ENCODE results near the gene SCML2.
"Not testable (repeated sequence)": the region's sequence is repeated elsewhere in the genome, so short reads cannot be mapped to it uniquely, and the experiment has no call there.

SCML2 gene

GRCh38 chrX:18271309-18271708 is 83.2 kb downstream of the SCML2 start:
- DNase-seq = no peak

DNA sequence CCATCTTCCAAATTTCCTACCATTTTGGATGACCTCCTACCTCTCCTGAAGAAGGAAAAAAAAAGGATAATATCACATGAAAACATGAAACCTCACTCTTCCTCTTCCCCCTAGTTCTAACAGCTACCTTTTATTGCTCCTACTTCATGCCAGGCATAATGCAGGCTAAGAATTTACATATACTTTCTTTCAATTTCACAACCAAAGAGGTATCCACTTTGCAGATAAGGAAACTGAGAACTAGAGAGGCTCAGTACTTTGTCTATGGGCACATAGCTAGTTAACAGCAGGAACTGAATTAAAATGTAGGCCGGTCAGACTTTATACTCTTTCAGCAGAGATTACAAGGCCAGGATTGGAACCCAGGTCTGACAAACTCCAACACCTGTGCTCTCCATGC is 99.4 kb downstream of the SCML2 start:
- no peak for DNase-seq

- DNase-seq = no peak
These were observed 101.7 kb downstream of the SCML2 start for GRCh38 chrX:18252644-18253359.

GRCh38 chrX:18229646-18230045 is 124.8 kb downstream of the SCML2 start:
- DNase-seq = not testable (repeated sequence)

DNA sequence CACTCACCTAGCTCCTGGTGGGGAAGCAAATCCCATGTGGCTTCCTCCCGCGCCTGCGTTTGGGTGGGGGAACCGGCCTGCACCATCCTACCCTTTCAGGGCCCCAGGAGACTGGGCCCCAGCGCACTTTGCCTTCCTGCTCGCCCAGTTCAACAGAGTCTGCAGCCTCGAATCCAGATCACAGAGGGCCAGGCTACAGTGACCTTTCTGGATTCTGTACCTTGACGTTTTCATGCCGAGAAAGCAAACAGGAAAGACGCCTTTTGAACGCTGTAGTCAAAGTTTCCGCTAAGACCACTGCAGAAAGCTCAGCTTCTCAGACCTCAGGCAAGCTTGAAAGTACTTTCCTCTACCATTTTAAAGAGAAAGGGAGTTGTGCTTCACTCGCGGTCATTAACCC is 126.4 kb downstream of the SCML2 start:
- no peak for DNase-seq

- no peak for DNase-seq
These were observed 127.0 kb downstream of the SCML2 start for GRCh38 chrX:18227458-18227857.

GRCh38 chrX:18220786-18221185 is 133.7 kb downstream of the SCML2 start, which contains the start of gene BEND2:
Gene BEND2 (minus strand): TSS chrX:18220886. CDS start chrX:18220750, 136 bp downstream.
- no peak for DNase-seq

DNA sequence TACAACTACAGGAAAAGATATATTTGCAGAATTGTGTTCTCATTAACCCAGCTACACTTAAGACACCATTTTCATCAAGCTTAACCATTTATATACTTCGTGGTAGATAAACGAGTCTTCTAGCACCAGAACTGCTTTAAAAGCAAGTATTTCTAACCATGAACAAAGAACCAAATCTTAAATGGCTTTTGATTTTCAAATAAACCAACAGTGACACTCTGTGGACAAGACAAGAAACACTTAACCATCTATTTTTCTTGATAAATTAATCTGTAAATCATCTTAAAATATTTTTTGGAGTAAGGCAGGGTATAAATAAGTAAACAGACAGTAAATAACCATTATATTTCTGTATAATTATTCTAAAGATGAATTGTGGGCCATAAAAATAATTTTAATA is 144.0 kb downstream of the SCML2 start:
- DNase-seq = no peak

DNA sequence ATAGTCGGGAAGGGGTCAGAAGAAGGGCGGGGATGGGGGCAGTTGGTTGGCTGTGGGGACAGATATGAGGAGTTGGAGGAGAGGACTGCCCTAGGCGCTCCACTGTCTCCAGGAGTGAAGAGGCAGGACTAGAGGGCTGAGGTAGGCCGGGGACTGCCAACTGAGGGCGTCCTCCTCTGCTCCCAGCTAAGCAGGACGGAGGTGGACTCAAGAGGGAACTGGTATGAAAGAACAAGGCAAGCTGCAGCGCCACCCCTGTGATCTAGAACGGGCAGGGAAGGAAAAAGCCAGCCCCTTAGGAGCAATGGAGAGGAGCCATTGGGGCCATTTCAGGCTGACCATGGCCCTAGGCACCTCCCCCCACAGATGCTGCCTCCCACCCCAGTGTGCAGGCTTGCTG is 147.8 kb downstream of the SCML2 start:
- DNase-seq = no peak

GRCh38 chrX:18203631-18204030 is 150.9 kb downstream of the SCML2 start:
- DNase-seq = no peak

- no peak for DNase-seq
These were observed 159.8 kb downstream of the SCML2 start for GRCh38 chrX:18194688-18195087.
